Thyroid gland (tissue), 4 donors: ENCODE results near the gene ZNF385B.

Experiments
- CTCF ChIP-seq, 6 experiments: fragments of 200-600 bp in 3 of 6; fragments of 450-650 bp in 3 of 6; sonication (generic) in 3 of 6; IDR thresholded peaks; one replicate each; pipeline ENCODE4 v1.5.1; 2016 to 2019; ENCODE audit warnings: antibody characterized with exemption in 6 of 6, mild to moderate bottlenecking in 2 of 6, inconsistent platforms in 1 of 6, moderate library complexity in 1 of 6
- POLR2A ChIP-seq, 2 donors: fragments of 450-650 bp; IDR thresholded peaks; one replicate each; pipeline ENCODE4 v1.6.1; 2017; ENCODE audit warnings: antibody characterized with exemption in 2 of 2, mild to moderate bottlenecking in 2 of 2, moderate library complexity in 1 of 2

GRCh38 chr2:179862898-179863458 lies 1.6 kb upstream of the ZNF385B start:
- no peak for TF ChIP-seq CTCF (IDR thresholded peaks at IDR 0.05)
- no peak for TF ChIP-seq POLR2A (IDR thresholded peaks at IDR 0.05)
